Activated CD4-positive, alpha-beta T cell treated with anti-CD3 and anti-CD28 coated beads for 36 hours (primary cell): Measurements from ENCODE around the gene PPCS. TPM values are rescaled to one million over a fixed set of nuclear protein-coding genes. Genes with fewer than 3 reads are reported as not detected.
A peak's percentile ranks its signal among the peaks of the same experiment; 100 is the strongest.
"Not testable (repeated sequence)": the region's sequence is repeated elsewhere in the genome, so short reads cannot be mapped to it uniquely, and the experiment has no call there.

Experiments
- ATAC-seq: fragments of 200-7000 bp; cut with Tn5 transposase; one replicate; pipeline ENCODE4 v1.10.0; 2021; ENCODE audit warnings: mild to moderate bottlenecking, moderate library complexity
- CTCF ChIA-PET: fragments of 350-600 bp; sonication (Branson Sonifier 250); formaldehyde crosslinking; loops from one replicate; lab custom pipeline; 2021; ENCODE audit warnings: antibody characterized with exemption; lab: Charles Lee
- POLR2A ChIA-PET: fragments of 350-600 bp; sonication (Branson Sonifier 250); formaldehyde crosslinking; loops from one replicate; lab custom pipeline; 2021; ENCODE audit warnings: antibody characterized with exemption, inconsistent platforms; lab: Charles Lee
- DNase-seq: peaks from one replicate; pipeline ENCODE4 v3.0.0-alpha.2; 2020
- H3K27ac Mint-ChIP-seq: one replicate; pipeline ENCODE4 v1.8.0; 2021; ENCODE audit warnings: mixed read lengths
- H3K27me3 Mint-ChIP-seq: one replicate; pipeline ENCODE4 v1.8.0; 2021; ENCODE audit warnings: mixed read lengths
- H3K36me3 Mint-ChIP-seq: one replicate; pipeline ENCODE4 v1.8.0; 2021; ENCODE audit warnings: low read depth, mixed read lengths
- H3K4me1 Mint-ChIP-seq: one replicate; pipeline ENCODE4 v1.8.0; 2021; ENCODE audit warnings: mixed read lengths
- H3K4me3 Mint-ChIP-seq: one replicate; pipeline ENCODE4 v1.8.0; 2021; ENCODE audit warnings: mild to moderate bottlenecking, moderate library complexity, mixed read lengths
- H3K9me3 Mint-ChIP-seq: one replicate; pipeline ENCODE4 v1.8.0; 2021; ENCODE audit warnings: low read depth, mixed read lengths
- intact Hi-C, 2 experiments: fragments of 100-400 bp; cut with DNase I in 1 of 2; cut with micrococcal nuclease in 1 of 2; formaldehyde crosslinking; loops; one replicate each; pipeline versions ENCODE4 v1.14.2 to v1.15.1; 2022 to 2024; cut with DNase I, micrococcal nuclease
- total RNA-seq, 2 experiments: library from RNA; stranded (reverse); gene quantifications; one replicate each; pipeline ENCODE4 v1.2.3, GENCODE V29; 2021

PPCS gene
- total RNA-seq, 2 experiments from 2014 or later, result 47.3 to 47.6 TPM

DNA sequence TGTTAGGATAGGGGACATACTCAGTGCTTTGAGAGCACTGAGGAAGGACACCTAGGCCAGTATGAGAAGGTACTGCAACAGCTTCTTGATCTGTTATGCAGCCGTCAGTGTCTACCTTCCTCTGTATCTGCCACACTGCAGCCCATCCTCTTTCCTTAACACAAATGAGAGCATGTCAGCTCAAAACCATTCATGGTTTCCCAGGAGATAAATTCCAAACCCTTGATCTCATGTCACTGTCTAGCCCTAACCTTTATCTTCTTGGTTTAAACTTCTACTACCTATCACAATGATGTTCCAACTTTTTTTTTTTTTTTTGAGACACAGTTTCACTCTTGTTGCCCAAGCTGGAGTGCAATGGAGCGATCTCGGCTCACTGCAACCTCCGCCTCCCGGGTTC lies 1.9 kb upstream of the PPCS start:
- Mint-ChIP-seq H3K27ac (no peak overlapping the region), H3K9me3 (no peaks in the 10 kb centered on the region), H3K4me1 (peaks cover 28% of the 10 kb centered on the region), H3K36me3 (peaks cover 24% of the 10 kb centered on the region), H3K27me3 (no peaks in the 10 kb centered on the region), H3K4me3 (no peak overlapping the region)
- ATAC-seq, result no peak
- ChIA-PET CTCF (no interaction called here), POLR2A (no interaction called here)
- DNase-seq, result no peak
- intact Hi-C loops, result loop anchor here in 1 of 2 experiments (10.0 kb wide), 3 partner anchors 930 to 1090 kb away; partner anchors contain the start of genes FOXO6, HYI, MED8 and SZT2

DNA sequence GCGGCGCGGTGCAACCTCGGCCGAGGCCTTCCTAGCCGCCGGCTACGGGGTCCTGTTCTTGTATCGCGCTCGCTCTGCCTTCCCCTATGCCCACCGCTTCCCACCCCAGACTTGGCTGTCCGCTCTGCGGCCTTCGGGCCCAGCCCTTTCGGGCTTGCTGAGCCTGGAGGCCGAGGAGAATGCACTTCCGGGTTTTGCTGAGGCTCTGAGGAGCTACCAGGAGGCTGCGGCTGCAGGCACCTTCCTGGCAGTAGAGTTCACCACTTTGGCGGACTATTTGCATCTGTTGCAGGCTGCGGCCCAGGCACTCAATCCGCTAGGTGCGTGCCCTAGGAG lies 379 bp downstream of the PPCS start:
- Mint-ChIP-seq H3K36me3 (peaks cover 34% of the 10 kb centered on the region), H3K4me1 (peaks cover 28% of the 10 kb centered on the region), H3K4me3 (peak overlapping the region; percentile 80), H3K27me3 (no peaks in the 10 kb centered on the region), H3K9me3 (no peaks in the 10 kb centered on the region), H3K27ac (peak overlapping the region; percentile 99)
- POLR2A ChIA-PET, result interaction anchor here (0.7 to 0.9 kb wide), 3 partner anchors 225 to 1062 kb away, joined by 3 to 4 read pairs (median 3); partner anchors contain the start of gene YBX1
- peak; percentile 61 for ATAC-seq
- CTCF ChIA-PET, result interaction anchor here (0.6 kb wide), 1 partner anchor 27 kb away, joined by 3 read pairs; no protein-coding TSS in a partner anchor
- intact Hi-C loops, result loop anchor here (1.0 to 10.0 kb wide), 13 partner anchors 64 to 1474 kb away; partner anchors contain the start of genes FOXJ3 (in 2 of the 2), YBX1 (in 2 of the 2), C1orf50 (in 1 of the 2) and CFAP57 (in 1 of the 2)
- DNase-seq, result peak; percentile 77

DNA sequence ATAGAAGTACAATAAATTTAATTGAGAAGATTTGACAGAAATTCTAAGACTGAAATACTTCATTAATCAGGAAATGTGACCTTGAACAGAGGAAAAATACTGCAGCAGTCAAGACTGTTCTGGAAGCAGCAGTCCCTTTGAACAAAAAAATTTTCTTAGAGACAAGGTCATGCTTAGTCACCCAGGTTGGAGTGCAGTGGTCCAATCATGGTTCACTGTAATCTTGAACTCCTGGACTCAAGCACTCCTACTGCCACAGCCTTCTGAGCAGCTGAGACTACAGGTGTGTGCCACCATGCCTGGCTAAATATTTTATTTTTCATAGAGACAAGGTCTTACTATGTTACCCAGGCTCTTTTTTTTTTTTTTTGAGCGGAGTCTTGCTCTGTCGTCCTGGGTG lies 4.9 kb downstream of the PPCS start:
- intact Hi-C loops, result loop anchor here in 1 of 2 experiments (5.0 kb wide), 1 partner anchor 1246 kb away; the partner anchor contains the start of gene ST3GAL3
- DNase-seq (no peak), ATAC-seq (no peak)
- Mint-ChIP-seq H3K4me3 (no peak overlapping the region), H3K36me3 (peaks cover 39% of the 10 kb centered on the region), H3K9me3 (no peaks in the 10 kb centered on the region), H3K27me3 (no peaks in the 10 kb centered on the region), H3K4me1 (peaks cover 42% of the 10 kb centered on the region), H3K27ac (no peak overlapping the region)
- ChIA-PET POLR2A (no interaction called here), CTCF (no interaction called here)

DNA sequence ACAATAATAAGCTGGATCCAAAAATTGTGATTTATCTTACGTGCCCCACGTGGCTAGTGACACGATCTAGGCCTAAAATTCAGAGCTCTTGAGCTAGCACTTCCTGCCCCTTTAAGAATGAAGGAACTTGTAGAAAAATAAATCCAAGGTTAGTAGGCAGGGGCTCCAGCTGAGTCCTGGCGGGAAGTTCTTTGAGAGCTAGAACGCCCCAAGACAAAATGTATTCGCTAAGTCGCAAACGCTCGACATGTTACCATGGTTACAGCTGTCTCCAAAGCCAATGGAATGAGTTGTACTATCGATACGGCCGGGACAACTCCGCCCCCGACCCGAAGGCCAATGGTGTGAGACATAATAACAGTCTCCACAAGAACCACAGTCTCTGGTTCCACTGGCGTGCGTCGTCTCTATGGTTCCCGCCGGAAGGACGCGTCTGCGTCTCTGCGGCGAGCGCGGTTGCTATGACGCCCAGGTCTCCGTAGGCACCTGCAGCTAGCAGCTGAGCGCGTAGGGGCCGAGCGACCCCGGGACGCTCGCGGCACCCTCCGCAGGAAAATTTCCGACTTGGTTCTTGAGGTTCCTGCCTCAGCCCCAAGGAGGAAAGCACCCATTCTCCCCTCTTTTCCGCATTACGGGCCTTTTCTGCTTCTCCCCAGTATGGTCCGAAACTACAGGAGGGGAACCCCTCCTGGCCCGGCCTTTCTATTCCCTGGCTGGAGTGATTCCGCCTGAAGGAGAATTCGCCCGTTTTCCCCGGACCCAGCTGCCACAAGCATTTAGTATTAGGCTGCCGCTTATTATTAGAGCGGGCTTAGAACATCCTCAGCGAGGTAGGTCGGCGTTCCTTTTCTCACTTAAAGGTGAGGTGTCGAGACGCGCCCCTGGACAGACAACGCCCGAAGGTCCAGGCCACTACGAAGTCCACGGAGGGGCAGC lies 6.8 kb downstream of the PPCS start, which contains the start of gene CCDC30:
Gene CCDC30, plus strand, starts transcription at position 459 of the 936 bp plus-strand sequence. CDS start 17,266 bp downstream, outside the sequence.
- Mint-ChIP-seq H3K4me1 (peaks cover 31% of the 10 kb centered on the region), H3K9me3 (no peaks in the 10 kb centered on the region), H3K36me3 (peaks cover 26% of the 10 kb centered on the region), H3K4me3 (peak within 1 kb of the TSS; percentile 77), H3K27me3 (no peaks in the 10 kb centered on the region), H3K27ac (peak within 1 kb of the TSS; percentile 73)
- intact Hi-C loops, result loop anchor here (1.0 to 5.0 kb wide), 9 partner anchors 128 to 1244 kb away; partner anchors contain the start of genes PPIH (in 2 of the 2), C1orf50 (in 1 of the 2), ERMAP (in 1 of the 2) and FOXJ3 (in 1 of the 2)
- DNase-seq, result peak; percentile 97
- CTCF ChIA-PET, result no interaction called here
- ATAC-seq, result peak; percentile 100
- POLR2A ChIA-PET, result no interaction called here

DNA sequence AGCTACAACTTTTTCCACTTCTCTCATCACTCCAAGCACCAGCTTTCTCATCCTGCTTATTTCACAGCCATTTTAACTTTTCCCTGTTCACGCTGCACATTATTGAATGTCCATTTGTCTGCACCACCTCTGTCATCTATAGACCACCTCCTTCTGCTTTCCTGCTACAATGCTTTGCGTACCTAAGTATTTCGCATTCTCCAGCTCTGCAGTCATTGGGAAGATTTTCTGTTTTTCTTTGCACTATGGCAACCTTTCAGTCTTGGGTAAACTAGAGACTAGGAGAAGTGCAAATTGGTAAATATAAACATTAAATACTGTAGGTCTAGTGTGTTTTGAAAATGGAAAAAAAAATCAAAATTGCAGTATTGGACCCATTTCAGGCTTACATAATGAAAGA lies 7.6 kb downstream of the PPCS start:
- CTCF ChIA-PET, result no interaction called here
- intact Hi-C loops, result loop anchor here (1.0 to 5.0 kb wide), 9 partner anchors 129 to 1243 kb away; partner anchors contain the start of genes PPIH (in 2 of the 2), C1orf50 (in 1 of the 2), ERMAP (in 1 of the 2) and FOXJ3 (in 1 of the 2)
- H3K36me3 Mint-ChIP-seq, result peaks cover 18% of the 10 kb centered on the region
- no peak overlapping the region for H3K27ac Mint-ChIP-seq
- DNase-seq (no peak), ATAC-seq (no peak)
- POLR2A ChIA-PET, result no interaction called here
- peaks cover 2% of the 10 kb centered on the region for H3K27me3 Mint-ChIP-seq
- H3K4me3 Mint-ChIP-seq, result peak overlapping the region; percentile 77
- H3K9me3 Mint-ChIP-seq, result no peaks in the 10 kb centered on the region
- peaks cover 28% of the 10 kb centered on the region for H3K4me1 Mint-ChIP-seq

DNA sequence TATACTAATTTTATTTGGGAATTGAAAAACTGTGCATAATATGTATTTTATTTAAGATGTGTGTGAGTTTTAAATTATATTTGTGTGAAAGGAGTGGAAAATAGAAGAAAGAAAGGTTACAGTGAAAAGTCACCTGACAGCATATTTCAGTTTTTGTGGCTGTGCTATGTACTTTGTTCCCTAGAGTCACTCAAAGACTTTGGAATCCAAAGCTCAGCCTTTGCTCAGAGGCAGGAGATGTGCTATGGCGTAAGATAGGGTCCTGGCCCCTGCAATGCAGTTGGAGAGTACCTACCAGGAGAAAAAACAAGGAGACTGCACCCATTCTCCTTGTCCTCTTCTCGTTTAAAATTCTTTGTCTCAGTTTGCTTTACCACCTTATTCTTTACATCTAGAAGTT lies 9.7 kb downstream of the PPCS start:
- H3K36me3 Mint-ChIP-seq, result peaks cover 5% of the 10 kb centered on the region
- peaks cover 2% of the 10 kb centered on the region for H3K27me3 Mint-ChIP-seq
- ChIA-PET CTCF (no interaction called here), POLR2A (no interaction called here)
- H3K9me3 Mint-ChIP-seq, result no peaks in the 10 kb centered on the region
- intact Hi-C loops, result no loop called here
- ATAC-seq, result no peak
- H3K4me3 Mint-ChIP-seq, result no peak overlapping the region
- H3K4me1 Mint-ChIP-seq, result peaks cover 22% of the 10 kb centered on the region
- H3K27ac Mint-ChIP-seq, result no peak overlapping the region
- DNase-seq, result no peak

DNA sequence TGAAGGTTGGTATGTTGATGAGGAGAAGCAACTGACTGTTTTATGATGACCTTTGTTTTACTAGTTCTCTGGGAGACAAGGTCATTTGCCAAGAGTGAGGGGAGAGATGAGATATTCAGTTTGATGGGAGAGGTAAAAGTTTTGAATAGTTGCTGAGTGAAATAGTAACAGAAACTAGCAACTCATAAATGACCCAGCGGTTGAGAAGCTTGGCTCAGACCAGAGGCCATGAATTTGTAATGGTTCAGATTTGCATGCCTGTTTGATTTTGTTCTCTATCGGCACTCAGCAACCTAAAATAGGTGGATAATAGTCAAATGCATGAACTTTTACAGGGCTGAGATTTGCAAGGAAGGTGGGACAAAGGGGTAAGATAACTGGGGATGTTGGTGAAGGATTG lies 13.4 kb downstream of the PPCS start:
- H3K4me1 Mint-ChIP-seq, result no peaks in the 10 kb centered on the region
- no peaks in the 10 kb centered on the region for H3K9me3 Mint-ChIP-seq
- ChIA-PET POLR2A (no interaction called here), CTCF (no interaction called here)
- no peaks in the 10 kb centered on the region for H3K36me3 Mint-ChIP-seq
- intact Hi-C loops, result no loop called here
- peaks cover 2% of the 10 kb centered on the region for H3K27me3 Mint-ChIP-seq
- no peak for DNase-seq
- ATAC-seq, result no peak
- H3K27ac Mint-ChIP-seq, result no peak overlapping the region
- no peak overlapping the region for H3K4me3 Mint-ChIP-seq

DNA sequence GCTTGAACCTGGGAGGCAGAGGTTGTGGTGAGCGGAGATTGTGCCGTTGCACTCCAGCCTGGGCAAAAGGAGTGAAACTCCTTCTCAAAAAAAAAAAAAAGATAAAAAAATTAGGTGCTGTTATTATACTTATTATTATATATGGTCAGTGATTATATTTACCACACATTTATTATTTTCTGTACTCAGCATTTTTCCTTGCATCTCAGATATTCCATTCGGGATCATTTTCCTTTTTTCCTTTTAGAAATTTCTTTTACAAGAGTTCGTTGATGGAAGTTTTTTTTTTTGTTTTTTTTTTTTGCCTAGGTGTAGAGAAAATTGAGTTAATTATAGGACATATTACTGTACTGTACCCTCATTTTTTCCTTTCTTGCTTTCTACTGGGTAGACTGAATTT lies 20.3 kb downstream of the PPCS start:
- intact Hi-C loops, result no loop called here
- ATAC-seq (no peak), DNase-seq (no peak)
- Mint-ChIP-seq H3K27me3 (no peaks in the 10 kb centered on the region), H3K4me1 (no peaks in the 10 kb centered on the region), H3K9me3 (no peaks in the 10 kb centered on the region), H3K36me3 (no peaks in the 10 kb centered on the region), H3K27ac (no peak overlapping the region), H3K4me3 (no peak overlapping the region)
- CTCF ChIA-PET, result no interaction called here
- POLR2A ChIA-PET, result no interaction called here

DNA sequence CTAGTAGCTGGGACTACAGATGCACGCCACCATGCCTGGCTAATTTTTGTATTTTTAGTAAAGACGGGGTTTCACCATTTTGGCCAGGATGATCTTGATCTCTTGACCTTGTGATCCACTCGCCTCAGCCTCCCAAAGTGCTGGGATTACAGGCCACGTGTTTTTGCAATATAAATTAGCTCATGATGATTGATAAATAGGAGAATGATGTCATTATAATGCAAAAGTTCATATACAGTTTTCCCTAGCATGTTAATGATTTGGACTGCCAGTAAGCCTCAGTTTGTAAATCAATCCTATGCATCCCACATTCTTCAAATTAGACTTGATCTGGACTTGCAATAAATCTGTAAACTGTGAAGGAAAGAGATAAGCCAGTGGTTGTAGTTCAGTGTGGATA lies 21.0 kb downstream of the PPCS start:
- H3K4me3 Mint-ChIP-seq, H3K27ac Mint-ChIP-seq, POLR2A ChIA-PET, H3K36me3 Mint-ChIP-seq, CTCF ChIA-PET, H3K27me3 Mint-ChIP-seq, H3K4me1 Mint-ChIP-seq, intact Hi-C loops, DNase-seq, ATAC-seq, H3K9me3 Mint-ChIP-seq: not testable (repeated sequence)

DNA sequence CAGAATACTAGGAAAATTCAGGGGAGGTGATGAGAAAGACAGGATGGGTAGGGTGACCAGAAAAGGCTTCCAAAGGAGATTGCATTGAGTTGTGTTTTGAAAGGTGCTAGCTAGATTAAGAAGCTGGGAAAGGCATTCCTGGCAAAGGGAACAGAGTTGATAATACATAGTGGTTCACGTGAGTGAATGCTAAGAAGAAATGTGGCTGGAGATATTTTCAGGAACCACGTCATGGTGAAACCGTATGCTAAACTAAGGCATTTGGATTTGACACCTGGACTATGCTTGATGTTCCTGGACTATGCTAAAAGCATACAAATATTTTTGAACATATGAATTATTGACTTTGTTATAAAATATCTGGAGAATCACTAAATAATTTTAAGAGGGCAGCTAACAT lies 21.4 kb downstream of the PPCS start:
- ChIA-PET CTCF (no interaction called here), POLR2A (no interaction called here)
- no peak for ATAC-seq
- Mint-ChIP-seq H3K27ac (no peak overlapping the region), H3K4me1 (no peaks in the 10 kb centered on the region), H3K9me3 (no peaks in the 10 kb centered on the region), H3K36me3 (no peaks in the 10 kb centered on the region), H3K27me3 (no peaks in the 10 kb centered on the region), H3K4me3 (no peak overlapping the region)
- no peak for DNase-seq
- intact Hi-C loops, result no loop called here

DNA sequence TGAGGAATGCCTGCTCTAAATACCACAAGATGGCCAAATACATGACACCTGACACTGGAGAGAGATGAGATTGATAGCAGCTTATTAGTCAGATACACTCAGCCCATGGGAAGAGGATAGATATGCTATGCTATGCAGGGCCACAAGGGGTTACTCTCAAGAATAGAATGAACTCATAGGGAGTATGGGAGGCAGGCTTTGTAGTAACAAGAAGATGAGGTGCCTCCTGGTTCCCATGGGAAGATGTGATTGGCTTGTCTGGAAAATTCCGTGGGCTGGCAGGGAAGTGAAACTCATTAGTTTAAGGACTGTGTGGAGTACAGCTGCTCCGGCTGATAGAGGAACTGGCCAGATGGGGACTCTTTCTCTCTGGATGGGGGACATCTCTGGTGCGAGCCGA lies 23.3 kb downstream of the PPCS start:
- CTCF ChIA-PET, result no interaction called here
- Mint-ChIP-seq H3K4me1 (no peaks in the 10 kb centered on the region), H3K36me3 (peaks cover 3% of the 10 kb centered on the region), H3K27ac (no peak overlapping the region), H3K9me3 (no peaks in the 10 kb centered on the region), H3K4me3 (no peak overlapping the region), H3K27me3 (no peaks in the 10 kb centered on the region)
- ATAC-seq (peak; percentile 53), DNase-seq (no peak)
- POLR2A ChIA-PET, result no interaction called here
- intact Hi-C loops, result no loop called here
